GM18498 (cell line): ENCODE results near the gene PAX6.

Experiments
- ATAC-seq: cut with Tn5 transposase; IDR thresholded peaks from one replicate; pipeline ENCODE4 v1.9.1; 2021; ENCODE audit warnings: mild to moderate bottlenecking, moderate library complexity; ENCODE audit not compliant: unreplicated experiment

The PAX6 gene

GRCh38 chr11:31799435-31800397, 11.4 kb downstream of the PAX6 start:
- no peak for ATAC-seq

- no peak for ATAC-seq
Observed at GRCh38 chr11:31798554-31799434, 12.3 kb downstream of the PAX6 start.

- no peak for ATAC-seq
Observed at GRCh38 chr11:31798057-31798553, 13.0 kb downstream of the PAX6 start.

GRCh38 chr11:31797190-31798056, 13.7 kb downstream of the PAX6 start:
- no peak for ATAC-seq

GRCh38 chr11:31796499-31797189, 14.5 kb downstream of the PAX6 start:
- ATAC-seq, result no peak

- no peak for ATAC-seq
Observed at GRCh38 chr11:31795706-31796498, 15.2 kb downstream of the PAX6 start.

- ATAC-seq, result no peak
Observed at GRCh38 chr11:31794548-31794947, 16.6 kb downstream of the PAX6 start.

- ATAC-seq, result no peak
Observed at GRCh38 chr11:31793264-31793663, 17.9 kb downstream of the PAX6 start.

- no peak for ATAC-seq
Observed at GRCh38 chr11:31792456-31792855, 18.7 kb downstream of the PAX6 start.

- no peak for ATAC-seq
Observed at GRCh38 chr11:31792036-31792435, 19.1 kb downstream of the PAX6 start.

GRCh38 chr11:31790649-31791048, 20.5 kb downstream of the PAX6 start:
- ATAC-seq, result no peak

GRCh38 chr11:31788085-31788484, 23.0 kb downstream of the PAX6 start:
- no peak for ATAC-seq

- ATAC-seq, result no peak
Observed at GRCh38 chr11:31786996-31787685, 24.0 kb downstream of the PAX6 start.

- ATAC-seq, result no peak
Observed at GRCh38 chr11:31784611-31785010, 26.5 kb downstream of the PAX6 start.

- no peak for ATAC-seq
Observed at GRCh38 chr11:31783252-31783651, 27.9 kb downstream of the PAX6 start.

GRCh38 chr11:31782257-31782656, 28.9 kb downstream of the PAX6 start:
- ATAC-seq, result no peak

GRCh38 chr11:31780480-31780971, 30.6 kb downstream of the PAX6 start:
- ATAC-seq, result no peak

GRCh38 chr11:31780078-31780477, 31.0 kb downstream of the PAX6 start:
- no peak for ATAC-seq
